SU-DHL-6 (cell line): ENCODE results near the gene LMO7.

Experiments
- CTCF ChIP-seq: fragments of 200-600 bp; sonication (generic); IDR thresholded peaks from one replicate; pipeline ENCODE4 v1.5.1; 2017; ENCODE audit warnings: antibody characterized with exemption, mild to moderate bottlenecking, low read length, moderate library complexity; ENCODE audit not compliant: insufficient read depth, poor library complexity, severe bottlenecking
- EZH2phosphoT487 ChIP-seq: fragments of 200-600 bp; sonication (generic), shearing (Covaris generic); conservative IDR thresholded peaks from 2 replicates; pipeline ENCODE4 v1.6.1; 2018; ENCODE audit warnings: mild to moderate bottlenecking, antibody characterized with exemption, low read length, moderate library complexity, mixed read lengths

- TF ChIP-seq CTCF (no peak), EZH2phosphoT487 (no peak)
Measured at GRCh38 chr13:75896271-75896670, 260.1 kb downstream of the LMO7 start.
